Stimulated activated CD4-positive, alpha-beta T cell treated with anti-CD3 and anti-CD28 coated beads, Interleukin-2, amount 100 ng/mL, for 48 hours (primary cell): Measurements from ENCODE around the gene HELQ.

Source experiments
- DNase-seq, 2 donors: peaks; one replicate each; pipeline ENCODE4 v3.0.0-alpha.2; 2020

The HELQ gene

DNA sequence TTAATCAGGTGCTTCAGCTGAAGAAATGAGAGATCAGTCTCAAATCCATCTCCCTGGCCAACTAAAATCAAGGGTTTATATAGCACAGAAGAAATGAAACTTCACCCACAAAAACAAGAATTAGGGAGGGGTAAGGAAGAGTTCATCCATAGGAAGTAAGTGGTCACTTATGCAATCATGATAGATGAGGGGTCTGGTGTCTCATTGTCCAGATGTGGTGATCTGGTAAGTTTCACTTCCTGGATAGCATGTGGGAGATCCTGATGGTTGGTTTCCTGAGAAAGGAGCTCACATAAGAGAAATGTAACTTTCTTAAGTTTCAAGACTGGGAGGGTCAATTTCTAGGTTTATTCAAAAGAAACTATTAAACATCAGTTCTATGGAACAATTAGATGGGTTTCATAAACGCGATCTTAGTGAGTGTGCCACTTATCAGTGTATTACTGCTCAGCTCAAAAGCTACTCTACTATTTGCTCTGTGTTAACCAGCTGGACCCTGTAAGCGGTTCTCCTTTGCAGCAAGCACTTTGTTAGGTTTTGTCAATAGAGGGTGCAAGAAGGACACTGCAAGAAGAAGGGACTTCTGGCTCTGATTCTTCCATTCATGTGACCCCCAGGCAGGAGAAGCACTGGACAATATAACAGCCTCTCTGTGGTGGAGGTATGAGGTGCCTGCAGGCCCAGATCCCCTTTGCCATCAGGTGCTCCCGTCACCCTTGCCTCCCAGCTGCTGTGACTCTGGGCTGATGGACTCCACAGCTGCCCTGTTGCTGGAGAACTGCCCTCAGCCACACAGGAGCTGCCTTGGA, 85.6 kb downstream of the HELQ start:
- DNase-seq: no peak

DNA sequence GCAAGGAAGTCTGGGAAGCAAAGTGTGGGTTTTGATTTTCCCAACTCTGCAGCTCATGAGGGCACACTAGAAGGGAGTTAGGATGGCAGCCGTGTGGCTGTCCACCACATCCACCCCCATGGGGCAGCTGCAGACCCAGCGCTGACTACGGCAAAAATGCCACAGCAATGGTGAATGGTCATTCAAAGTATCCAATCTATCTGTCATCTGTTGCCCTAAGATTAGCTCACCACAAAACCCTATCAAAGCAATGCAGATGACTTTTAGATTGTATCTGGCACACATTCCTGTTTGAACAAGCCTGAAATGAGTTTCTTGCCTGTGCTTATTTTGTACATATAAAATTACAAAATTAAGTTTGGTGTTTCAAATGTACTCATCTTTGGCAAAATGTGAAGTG, 91.3 kb downstream of the HELQ start:
- DNase-seq: no peak

DNA sequence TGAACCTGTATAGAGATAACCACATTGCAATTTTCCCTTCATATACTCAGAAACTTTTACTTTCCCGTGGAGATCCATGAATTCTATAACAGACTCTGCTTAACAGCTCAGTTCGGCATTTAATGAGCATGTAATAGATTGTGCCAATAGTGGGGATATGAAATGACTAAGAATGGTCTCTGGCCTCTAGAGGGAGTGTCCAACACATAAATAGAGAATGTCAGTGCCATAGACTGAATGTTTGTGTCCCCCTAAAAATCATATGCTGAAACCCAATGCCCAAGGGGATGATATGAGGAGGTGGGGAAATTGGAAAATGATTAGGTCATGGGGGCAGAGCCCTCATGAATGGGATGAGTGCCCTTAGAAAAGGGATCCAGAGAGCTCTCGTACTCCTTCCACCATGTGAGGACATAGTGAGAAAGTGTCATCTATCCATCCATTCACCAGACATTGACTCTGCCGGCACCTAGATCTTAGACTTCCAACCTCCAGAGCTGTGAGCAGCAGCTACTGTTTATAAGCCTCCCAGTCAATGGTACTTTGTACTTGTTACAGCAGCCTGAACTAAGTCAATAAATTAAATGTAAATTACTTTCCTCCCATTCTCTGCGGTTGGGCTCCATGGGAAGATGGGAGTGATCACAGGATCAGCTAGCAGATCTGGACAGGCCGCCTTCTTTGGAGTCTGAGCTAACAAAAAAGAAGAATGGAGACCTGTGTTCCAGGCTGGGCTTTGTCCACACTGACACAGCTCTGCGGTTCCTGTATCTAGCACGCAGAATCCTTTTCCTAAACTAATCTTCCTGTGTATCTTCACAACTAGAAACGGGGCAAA, 92.9 kb downstream of the HELQ start:
- DNase-seq: no peak

DNA sequence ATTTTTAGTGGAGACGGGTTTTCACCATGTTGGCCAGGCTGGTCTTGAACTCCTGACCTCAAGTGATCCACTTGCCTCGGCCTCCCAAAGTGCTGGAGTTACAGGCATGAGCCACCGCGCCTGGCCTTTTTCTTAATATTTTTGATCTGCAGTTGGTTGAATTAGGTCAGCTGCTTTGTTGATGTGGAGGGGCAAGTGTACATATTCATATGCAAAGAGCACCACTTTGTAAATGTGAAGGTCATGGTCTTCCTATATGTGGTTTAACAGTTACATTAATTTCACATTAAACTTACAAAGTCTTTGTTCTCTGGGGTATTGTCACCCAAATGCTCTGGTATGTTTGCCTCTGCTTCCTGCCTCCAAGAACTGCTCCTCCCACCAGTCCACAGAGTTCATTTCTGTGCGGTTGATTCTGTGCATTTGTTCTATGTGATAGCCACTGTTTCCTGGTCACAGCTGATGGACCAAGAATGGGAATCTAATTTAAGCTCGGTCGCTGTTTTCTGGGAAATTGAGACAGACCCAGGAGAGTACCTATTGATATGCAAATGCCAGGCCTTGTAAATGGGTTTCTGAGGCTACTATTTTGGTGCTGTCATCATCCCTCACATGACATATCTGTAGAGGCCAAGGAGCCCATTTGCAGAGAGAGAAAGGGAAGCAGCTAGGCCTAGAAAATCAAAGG, 94.1 kb downstream of the HELQ start:
- DNase-seq: no peak

DNA sequence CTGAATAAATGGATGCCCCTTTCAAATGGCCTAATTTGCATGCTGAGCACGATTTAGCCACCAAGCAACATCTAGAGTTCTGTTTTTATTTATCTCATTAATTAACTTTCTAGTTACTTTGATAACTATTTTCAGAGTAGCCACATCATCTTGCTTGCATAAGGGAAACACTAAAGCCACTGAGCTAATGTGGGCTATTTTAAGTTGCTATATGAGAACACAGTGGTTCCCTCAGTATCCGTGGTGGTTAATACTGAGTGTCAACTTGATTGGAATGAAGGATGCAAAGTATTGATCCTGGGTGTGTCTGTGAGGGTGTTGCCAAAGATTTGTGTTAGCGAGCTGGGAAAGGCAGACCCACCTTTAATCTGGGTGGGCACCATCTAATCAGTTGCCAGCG, 95.6 kb downstream of the HELQ start:
- DNase-seq: no peak

DNA sequence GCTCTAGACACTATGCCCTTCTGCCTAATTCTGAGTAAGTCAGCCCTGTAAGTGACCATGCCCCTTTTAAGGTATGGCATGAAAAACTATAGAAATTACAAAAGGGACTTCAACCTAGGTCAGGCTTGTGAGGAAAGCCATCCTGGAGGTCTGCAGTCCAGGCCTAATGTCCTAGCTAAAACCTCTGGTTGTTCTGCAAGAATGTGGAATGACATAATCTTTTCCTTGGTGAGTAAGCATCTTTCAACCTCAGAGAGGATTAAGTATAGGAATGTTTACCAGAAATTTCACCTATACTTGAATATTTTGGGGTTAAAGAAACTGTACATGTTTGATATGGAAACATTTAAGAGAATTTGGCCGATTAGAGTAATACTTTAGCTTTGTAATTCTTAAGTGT, 97.2 kb downstream of the HELQ start:
- no peak for DNase-seq
